ENCODE measurements around the gene MCUR1. TPM values are rescaled to one million over a fixed set of nuclear protein-coding genes. Genes with fewer than 3 reads are reported as not detected.

The MCUR1 gene
- total RNA-seq, 1 experiment from 2014 or later: 33.1 TPM

- no peak overlapping the region for H3K4me3 ChIP-seq (ENCODE audit: low read depth in 2 of 2, low read length in 2 of 2)
- no peaks in the 10 kb centered on the region for H3K9me3 ChIP-seq (ENCODE audit: control insufficient read depth, insufficient read depth, low read depth, low read length)
- H3K27ac ChIP-seq (ENCODE audit: low read length): no peak overlapping the region
- H3K4me1 ChIP-seq (ENCODE audit: control insufficient read depth, insufficient read depth, low read length): no peaks in the 10 kb centered on the region
- H3K27me3 ChIP-seq (ENCODE audit: control insufficient read depth, insufficient read depth, low read length): no peaks in the 10 kb centered on the region
- intact Hi-C loops (cut with micrococcal nuclease; ENCODE audit: unreplicated experiment) (no loop called here), in situ Hi-C loops (cut with HindIII; ENCODE audit: low pct_unique_long_range_greater_than_20kb, low sequenced_read_pairs) (no loop called here)
- TF ChIP-seq SIN3A (IDR thresholded peaks at IDR 0.05; ENCODE audit: borderline replicate concordance, insufficient read depth, low read depth, low read length): no peak
- TF ChIP-seq CTCF (IDR thresholded peaks at IDR 0.05): no peak
- TF ChIP-seq TCF7L2 (IDR thresholded peaks at IDR 0.05; ENCODE audit: low read depth, low read length): no peak
- no peak for TF ChIP-seq REST (IDR thresholded peaks at IDR 0.05; ENCODE audit: insufficient read depth in 1 of 2, low read depth in 2 of 2, low read length in 1 of 2)
- no peak for TF ChIP-seq POLR2AphosphoS5 (IDR thresholded peaks at IDR 0.05; ENCODE audit: low read depth, low read length)
- no peak for DNase-seq (ENCODE audit: low read depth, low spot score)
- ATAC-seq: no peak
- no peaks in the 10 kb centered on the region for H3K36me3 ChIP-seq (ENCODE audit: control insufficient read depth, insufficient read depth, low read length)
- CTCF ChIA-PET: interaction anchor here (0.5 kb wide), 1 partner anchor 78 kb away, joined by 8 read pairs; no protein-coding TSS in a partner anchor
- BruUV-seq (replicated peaks): no TSS peak
- POLR2A ChIA-PET: interaction anchor here (0.7 kb wide), 1 partner anchor 91 kb away, joined by 3 read pairs; no protein-coding TSS in a partner anchor
Observed at GRCh38 chr6:13789746-13790145, 24.6 kb downstream of the MCUR1 start.

- Histone ChIP-seq H3K27me3 (ENCODE audit: control insufficient read depth, insufficient read depth, low read length) (no peaks in the 10 kb centered on the region), H3K36me3 (ENCODE audit: control insufficient read depth, insufficient read depth, low read length) (no peaks in the 10 kb centered on the region), H3K4me1 (ENCODE audit: control insufficient read depth, insufficient read depth, low read length) (no peaks in the 10 kb centered on the region), H3K9me3 (ENCODE audit: control insufficient read depth, insufficient read depth, low read depth, low read length) (no peaks in the 10 kb centered on the region), H3K27ac (ENCODE audit: low read length) (no peak overlapping the region), H3K4me3 (ENCODE audit: low read depth in 2 of 2, low read length in 2 of 2) (no peak overlapping the region)
- POLR2A ChIA-PET: no interaction called here
- no peak for ATAC-seq
- no TSS peak for BruUV-seq (replicated peaks)
- DNase-seq (ENCODE audit: low read depth, low spot score): no peak
- in situ Hi-C loops (cut with HindIII; ENCODE audit: low pct_unique_long_range_greater_than_20kb, low sequenced_read_pairs) (no loop called here), intact Hi-C loops (cut with micrococcal nuclease; ENCODE audit: unreplicated experiment) (no loop called here)
- no peak for TF ChIP-seq SIN3A (IDR thresholded peaks at IDR 0.05; ENCODE audit: borderline replicate concordance, insufficient read depth, low read depth, low read length)
- no peak for TF ChIP-seq REST (IDR thresholded peaks at IDR 0.05; ENCODE audit: insufficient read depth in 1 of 2, low read depth in 2 of 2, low read length in 1 of 2)
- CTCF ChIA-PET: no interaction called here
Observed at GRCh38 chr6:13788820-13789219, 25.5 kb downstream of the MCUR1 start.

All from Panc1 (cell line).